ENCODE results near the gene SGMS2.

SGMS2 gene

GRCh38 chr4:107824350-107825071 lies at the start of gene SGMS2:
TSS of gene SGMS2 (plus strand) at chr4:107824932. CDS start at chr4:107895554, 70,622 bp downstream.
- DNase-seq (ENCODE audit: low spot score): peak; percentile 81
- no peak for FAIRE-seq

DNA sequence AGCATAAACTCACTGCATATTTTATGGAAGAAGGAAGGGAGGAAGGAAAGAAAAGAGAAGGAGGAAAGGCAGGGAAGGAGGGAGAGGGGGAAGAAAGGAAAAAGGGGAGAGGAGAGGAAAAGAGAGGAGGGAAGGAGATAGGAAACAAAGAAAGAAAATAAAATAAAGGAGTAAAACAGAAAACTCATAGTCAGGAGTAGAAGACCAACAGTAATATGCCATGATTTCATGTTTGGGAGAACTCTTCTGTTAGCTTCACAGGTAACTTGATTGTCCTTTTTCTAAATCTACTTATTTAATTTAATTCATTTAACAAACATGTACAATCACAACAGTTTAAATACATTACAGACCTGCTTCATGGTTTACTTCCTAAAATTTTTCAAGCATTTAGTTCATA lies 46.8 kb upstream of the SGMS2 start:
- FAIRE-seq (no peak), DNase-seq (ENCODE audit: low spot score) (no peak)

GRCh38 chr4:107778784-107779530 lies 45.8 kb upstream of the SGMS2 start:
- FAIRE-seq (no peak), DNase-seq (ENCODE audit: low spot score) (no peak)

- no peak for DNase-seq (ENCODE audit: low spot score)
- FAIRE-seq: no peak
Observed at GRCh38 chr4:107780665-107781064, 44.1 kb upstream of the SGMS2 start.

GRCh38 chr4:107791902-107792301 lies 32.8 kb upstream of the SGMS2 start:
- DNase-seq (ENCODE audit: low spot score): no peak
- FAIRE-seq: no peak

GRCh38 chr4:107792711-107793110 lies 32.0 kb upstream of the SGMS2 start:
- no peak for FAIRE-seq
- DNase-seq (ENCODE audit: low spot score): no peak

DNA sequence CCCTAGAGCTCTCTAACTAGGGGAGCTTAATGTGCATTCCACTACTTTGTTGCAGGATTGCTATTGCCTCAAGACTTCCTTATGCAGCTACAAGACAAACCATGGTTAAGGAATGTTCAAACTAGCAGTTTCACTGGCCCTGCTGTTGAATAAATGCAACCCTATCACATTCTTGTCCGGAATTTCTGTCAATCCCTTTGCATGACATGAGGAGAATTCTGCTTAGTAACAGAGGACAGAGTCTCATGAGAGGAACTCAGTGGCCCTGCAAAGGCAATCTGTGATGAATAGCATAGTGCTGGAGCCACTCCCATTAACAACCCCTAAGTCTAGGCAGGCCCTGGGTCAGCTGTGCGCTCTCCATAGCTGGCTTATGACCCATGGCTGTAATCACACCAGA lies 30.7 kb upstream of the SGMS2 start:
- DNase-seq (ENCODE audit: low spot score) (no peak), FAIRE-seq (no peak)

GRCh38 chr4:107799669-107800450 lies 24.9 kb upstream of the SGMS2 start:
- FAIRE-seq (no peak), DNase-seq (ENCODE audit: low spot score) (no peak)

GRCh38 chr4:107800706-107801105 lies 24.0 kb upstream of the SGMS2 start:
- DNase-seq (ENCODE audit: low spot score) (no peak), FAIRE-seq (no peak)

DNA sequence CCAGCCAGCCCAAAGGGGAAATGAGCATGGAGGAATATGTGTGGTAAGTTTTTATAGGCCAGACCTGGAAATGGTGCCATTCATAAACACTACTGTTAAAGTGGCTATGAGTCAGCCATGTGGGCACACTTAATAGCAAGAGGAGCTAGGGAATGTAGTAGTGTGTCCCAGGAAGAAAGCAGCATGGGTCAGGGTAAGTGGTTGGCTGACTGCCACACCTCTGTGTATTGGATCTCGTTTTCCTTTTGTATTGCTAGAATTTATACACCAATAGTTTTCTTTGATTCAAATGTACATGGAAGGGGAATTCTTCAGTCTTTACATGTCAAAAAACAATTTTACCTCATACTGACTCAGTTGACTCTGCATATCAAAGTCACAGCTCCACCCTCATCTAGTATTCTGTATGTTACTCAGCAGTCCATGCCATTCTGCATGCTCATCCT lies 22.9 kb upstream of the SGMS2 start:
- DNase-seq (ENCODE audit: low spot score) (peak; percentile 60), FAIRE-seq (peak; percentile 75)

DNA sequence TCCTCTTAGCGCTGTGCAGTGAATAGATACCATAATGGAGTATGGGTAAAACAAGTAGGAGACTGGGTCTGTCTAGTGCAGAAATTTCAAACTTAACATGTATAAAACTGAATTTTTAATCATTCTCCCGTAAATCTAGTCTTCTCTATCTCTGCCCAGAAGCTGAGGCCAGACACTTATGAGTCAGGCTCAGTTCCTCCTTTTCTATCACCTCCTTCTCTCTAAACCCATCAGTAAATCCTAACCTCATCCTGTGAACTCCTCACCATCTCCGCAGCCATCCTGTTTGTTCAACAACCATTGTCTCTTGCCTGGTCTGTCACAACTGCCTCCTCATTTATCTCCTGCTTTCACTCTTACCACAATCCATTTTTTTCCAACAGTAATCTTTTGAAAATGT lies 19.8 kb upstream of the SGMS2 start:
- DNase-seq (ENCODE audit: low spot score) (no peak), FAIRE-seq (no peak)

GRCh38 chr4:107806196-107806595 lies 18.5 kb upstream of the SGMS2 start:
- no peak for DNase-seq (ENCODE audit: low spot score)

DNA sequence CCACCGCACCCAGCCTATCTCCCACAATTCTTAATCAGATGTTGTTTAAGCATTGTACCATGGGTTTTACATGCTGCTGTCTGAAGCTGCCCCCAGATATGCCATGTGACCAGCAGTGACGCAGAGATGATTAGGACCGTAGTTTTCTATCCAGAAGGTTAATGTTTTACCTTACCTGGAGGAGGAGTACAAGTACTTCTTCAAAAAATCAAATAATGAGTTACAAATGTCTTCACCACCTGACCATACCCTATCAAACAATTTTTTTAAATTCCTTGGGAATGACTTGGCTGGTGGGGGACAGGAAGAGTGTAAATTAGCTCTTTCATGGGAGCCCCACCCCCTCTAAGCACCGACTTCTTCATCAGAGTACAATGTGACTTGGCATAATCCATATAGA lies 16.2 kb upstream of the SGMS2 start:
- peak; percentile 55 for DNase-seq (ENCODE audit: low spot score)
- no peak for FAIRE-seq

More at GRCh38 chr4:107806196-107806595, 18.5 kb upstream of the SGMS2 start:
- no peak for FAIRE-seq

- FAIRE-seq (no peak), DNase-seq (ENCODE audit: low spot score) (no peak)
Observed at GRCh38 chr4:107809210-107809609, 15.5 kb upstream of the SGMS2 start.

DNA sequence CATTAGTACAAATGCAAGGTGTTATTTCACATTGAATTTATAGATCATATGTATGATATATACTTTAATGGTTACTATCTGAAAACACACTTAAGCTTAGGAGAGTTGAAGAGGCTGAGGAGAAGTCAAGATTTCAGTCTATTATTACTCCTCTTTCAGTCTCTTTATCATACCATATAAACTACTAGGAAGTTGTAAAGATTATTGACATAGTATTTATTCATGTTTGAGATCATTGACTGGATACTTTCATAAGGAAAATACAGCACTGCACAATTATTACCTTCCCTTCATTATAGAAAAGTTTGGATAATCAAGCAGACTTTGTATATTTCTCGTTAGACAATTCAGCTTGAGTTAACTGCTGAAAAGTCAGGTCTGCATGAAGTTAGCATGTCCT lies 10.0 kb upstream of the SGMS2 start:
- FAIRE-seq (no peak), DNase-seq (ENCODE audit: low spot score) (no peak)

- no peak for DNase-seq (ENCODE audit: low spot score)
- FAIRE-seq: no peak
Observed at GRCh38 chr4:107815158-107815557, 9.6 kb upstream of the SGMS2 start.

GRCh38 chr4:107818301-107818910 lies 6.3 kb upstream of the SGMS2 start:
- DNase-seq (ENCODE audit: low spot score) (no peak), FAIRE-seq (no peak)

GRCh38 chr4:107823870-107824349 lies 822 bp upstream of the SGMS2 start:
- DNase-seq (ENCODE audit: low spot score) (no peak), FAIRE-seq (peak; percentile 4)

GRCh38 chr4:107825072-107825824 lies 516 bp downstream of the SGMS2 start:
- DNase-seq (ENCODE audit: low spot score) (peak; percentile 37), FAIRE-seq (no peak)

DNA sequence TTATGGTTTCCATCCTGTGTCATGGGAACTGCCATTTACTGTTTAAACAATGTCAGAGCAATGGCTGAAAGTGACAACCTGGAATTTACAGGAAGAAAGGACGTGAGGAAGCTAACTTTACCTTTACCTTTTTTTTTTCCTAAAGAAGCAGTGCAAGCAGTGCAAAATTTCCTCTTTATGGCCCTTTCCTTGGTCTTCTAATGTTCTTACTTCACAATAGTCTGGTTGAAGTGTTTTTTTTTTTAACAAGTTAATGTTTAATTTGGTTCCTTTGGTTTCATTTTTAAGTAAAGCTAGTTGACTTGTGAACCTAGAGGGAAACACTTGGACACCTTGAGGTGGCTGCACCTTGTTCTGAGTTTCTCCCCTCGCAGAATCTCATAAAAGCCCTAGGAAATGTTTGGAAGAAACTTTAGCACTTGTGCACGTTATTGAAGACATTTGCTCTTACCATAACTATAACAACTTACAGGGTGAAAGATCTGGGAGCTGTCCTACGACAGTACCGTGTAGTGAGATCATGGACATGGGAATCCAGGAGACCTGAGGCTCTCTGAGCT lies 1.8 kb downstream of the SGMS2 start:
- peak; percentile 60 for FAIRE-seq
- DNase-seq (ENCODE audit: low spot score): peak; percentile 11
